Activated CD4-positive, alpha-beta T cell treated with anti-CD3 and anti-CD28 coated beads for 36 hours (primary cell): ENCODE results near the gene SLC2A13. TPM values are rescaled to one million over a fixed set of nuclear protein-coding genes. Genes with fewer than 3 reads are reported as not detected.
"Not testable (repeated sequence)": the region's sequence is repeated elsewhere in the genome, so short reads cannot be mapped to it uniquely, and the experiment has no call there.

Source experiments
- ATAC-seq: fragments of 200-7000 bp; cut with Tn5 transposase; one replicate; pipeline ENCODE4 v1.10.0; 2021; ENCODE audit warnings: mild to moderate bottlenecking, moderate library complexity
- CTCF ChIA-PET: fragments of 350-600 bp; sonication (Branson Sonifier 250); formaldehyde crosslinking; loops from one replicate; lab custom pipeline; 2021; ENCODE audit warnings: antibody characterized with exemption; lab: Charles Lee
- POLR2A ChIA-PET: fragments of 350-600 bp; sonication (Branson Sonifier 250); formaldehyde crosslinking; loops from one replicate; lab custom pipeline; 2021; ENCODE audit warnings: antibody characterized with exemption, inconsistent platforms; lab: Charles Lee
- DNase-seq: peaks from one replicate; pipeline ENCODE4 v3.0.0-alpha.2; 2020
- H3K27ac Mint-ChIP-seq: one replicate; pipeline ENCODE4 v1.8.0; 2021; ENCODE audit warnings: mixed read lengths
- H3K27me3 Mint-ChIP-seq: one replicate; pipeline ENCODE4 v1.8.0; 2021; ENCODE audit warnings: mixed read lengths
- H3K36me3 Mint-ChIP-seq: one replicate; pipeline ENCODE4 v1.8.0; 2021; ENCODE audit warnings: low read depth, mixed read lengths
- H3K4me1 Mint-ChIP-seq: one replicate; pipeline ENCODE4 v1.8.0; 2021; ENCODE audit warnings: mixed read lengths
- H3K4me3 Mint-ChIP-seq: one replicate; pipeline ENCODE4 v1.8.0; 2021; ENCODE audit warnings: mild to moderate bottlenecking, moderate library complexity, mixed read lengths
- H3K9me3 Mint-ChIP-seq: one replicate; pipeline ENCODE4 v1.8.0; 2021; ENCODE audit warnings: low read depth, mixed read lengths
- intact Hi-C, 2 experiments: fragments of 100-400 bp; cut with DNase I in 1 of 2; cut with micrococcal nuclease in 1 of 2; formaldehyde crosslinking; loops; one replicate each; pipeline versions ENCODE4 v1.14.2 to v1.15.1; 2022 to 2024; cut with DNase I, micrococcal nuclease
- total RNA-seq, 2 experiments: library from RNA; stranded (reverse); gene quantifications; one replicate each; pipeline ENCODE4 v1.2.3, GENCODE V29; 2021

The SLC2A13 gene
- total RNA-seq, 2 experiments from 2014 or later = 2.3 to 3.9 TPM

GRCh38 chr12:39779768-39780340 lies 326.0 kb downstream of the SLC2A13 start:
- CTCF ChIA-PET = no interaction called here
- Mint-ChIP-seq H3K27me3 (no peaks in the 10 kb centered on the region), H3K9me3 (peaks cover 2% of the 10 kb centered on the region), H3K4me3 (no peak overlapping the region), H3K4me1 (no peaks in the 10 kb centered on the region), H3K27ac (no peak overlapping the region), H3K36me3 (no peaks in the 10 kb centered on the region)
- intact Hi-C loops = no loop called here
- POLR2A ChIA-PET = no interaction called here
- no peak for ATAC-seq
- no peak for DNase-seq

GRCh38 chr12:39777465-39777864 lies 328.4 kb downstream of the SLC2A13 start:
- Mint-ChIP-seq H3K27ac (no peak overlapping the region), H3K27me3 (no peaks in the 10 kb centered on the region), H3K4me3 (no peak overlapping the region), H3K4me1 (no peaks in the 10 kb centered on the region), H3K9me3 (peaks cover under 1% of the 10 kb centered on the region), H3K36me3 (no peaks in the 10 kb centered on the region)
- ATAC-seq = no peak
- intact Hi-C loops = no loop called here
- ChIA-PET CTCF (no interaction called here), POLR2A (no interaction called here)
- no peak for DNase-seq

GRCh38 chr12:39773266-39773665 lies 332.6 kb downstream of the SLC2A13 start:
- H3K9me3 Mint-ChIP-seq = no peaks in the 10 kb centered on the region
- no peaks in the 10 kb centered on the region for H3K4me1 Mint-ChIP-seq
- H3K4me3 Mint-ChIP-seq = no peak overlapping the region
- ChIA-PET POLR2A (no interaction called here), CTCF (interaction anchor here (0.9 kb wide), 1 partner anchor 9 kb away, joined by 4 read pairs; no protein-coding TSS in a partner anchor)
- no peaks in the 10 kb centered on the region for H3K36me3 Mint-ChIP-seq
- no peaks in the 10 kb centered on the region for H3K27me3 Mint-ChIP-seq
- DNase-seq (no peak), ATAC-seq (no peak)
- H3K27ac Mint-ChIP-seq = no peak overlapping the region
- intact Hi-C loops = no loop called here

GRCh38 chr12:39772821-39773259 lies 333.0 kb downstream of the SLC2A13 start:
- H3K4me3 Mint-ChIP-seq = no peak overlapping the region
- H3K36me3 Mint-ChIP-seq = no peaks in the 10 kb centered on the region
- H3K9me3 Mint-ChIP-seq = no peaks in the 10 kb centered on the region
- H3K27me3 Mint-ChIP-seq = no peaks in the 10 kb centered on the region
- H3K4me1 Mint-ChIP-seq = no peaks in the 10 kb centered on the region
- DNase-seq (no peak), ATAC-seq (no peak)
- no peak overlapping the region for H3K27ac Mint-ChIP-seq
- intact Hi-C loops = no loop called here
- CTCF ChIA-PET = interaction anchor here (0.9 kb wide), 1 partner anchor 8 kb away, joined by 4 read pairs; no protein-coding TSS in a partner anchor
- POLR2A ChIA-PET = no interaction called here

- no peak overlapping the region for H3K4me3 Mint-ChIP-seq
- no peaks in the 10 kb centered on the region for H3K27me3 Mint-ChIP-seq
- ATAC-seq (no peak), DNase-seq (no peak)
- intact Hi-C loops = no loop called here
- H3K27ac Mint-ChIP-seq = no peak overlapping the region
- ChIA-PET CTCF (interaction anchor here (1.5 kb wide), 1 partner anchor 220 kb away, joined by 4 read pairs; no protein-coding TSS in a partner anchor), POLR2A (no interaction called here)
- H3K36me3 Mint-ChIP-seq = no peaks in the 10 kb centered on the region
- no peaks in the 10 kb centered on the region for H3K4me1 Mint-ChIP-seq
- no peaks in the 10 kb centered on the region for H3K9me3 Mint-ChIP-seq
Measured at GRCh38 chr12:39771456-39771855, 334.4 kb downstream of the SLC2A13 start.

- no peaks in the 10 kb centered on the region for H3K9me3 Mint-ChIP-seq
- intact Hi-C loops = loop anchor here (1.0 kb wide), 2 partner anchors 225 to 342 kb away; no protein-coding TSS in a partner anchor
- ATAC-seq = no peak
- H3K36me3 Mint-ChIP-seq = no peaks in the 10 kb centered on the region
- ChIA-PET POLR2A (no interaction called here), CTCF (interaction anchor here (0.6 to 1.0 kb wide), 3 partner anchors 8 to 226 kb away, joined by 3 to 8 read pairs (median 4); no protein-coding TSS in a partner anchor)
- no peak overlapping the region for H3K4me3 Mint-ChIP-seq
- H3K27me3 Mint-ChIP-seq = no peaks in the 10 kb centered on the region
- no peak for DNase-seq
- no peak overlapping the region for H3K27ac Mint-ChIP-seq
- H3K4me1 Mint-ChIP-seq = no peaks in the 10 kb centered on the region
Measured at GRCh38 chr12:39764944-39765560, 340.8 kb downstream of the SLC2A13 start.

GRCh38 chr12:39763890-39764169 lies 342.1 kb downstream of the SLC2A13 start:
- Mint-ChIP-seq H3K4me3 (no peak overlapping the region), H3K9me3 (no peaks in the 10 kb centered on the region), H3K27ac (no peak overlapping the region), H3K4me1 (no peaks in the 10 kb centered on the region), H3K36me3 (no peaks in the 10 kb centered on the region), H3K27me3 (no peaks in the 10 kb centered on the region)
- POLR2A ChIA-PET = no interaction called here
- ATAC-seq (no peak), DNase-seq (no peak)
- intact Hi-C loops = no loop called here
- CTCF ChIA-PET = interaction anchor here (1.8 kb wide), 1 partner anchor 11 kb away, joined by 5 read pairs; no protein-coding TSS in a partner anchor

GRCh38 chr12:39763071-39763889 lies 342.6 kb downstream of the SLC2A13 start:
- DNase-seq (no peak), ATAC-seq (no peak)
- Mint-ChIP-seq H3K9me3 (no peaks in the 10 kb centered on the region), H3K4me3 (no peak overlapping the region), H3K36me3 (no peaks in the 10 kb centered on the region), H3K4me1 (no peaks in the 10 kb centered on the region), H3K27me3 (no peaks in the 10 kb centered on the region), H3K27ac (no peak overlapping the region)
- intact Hi-C loops = no loop called here
- ChIA-PET POLR2A (no interaction called here), CTCF (interaction anchor here (1.1 to 1.8 kb wide), 3 partner anchors 10 to 228 kb away, joined by 3 to 5 read pairs (median 4); no protein-coding TSS in a partner anchor)

GRCh38 chr12:39755478-39755877 lies 350.4 kb downstream of the SLC2A13 start:
- intact Hi-C loops = no loop called here
- ATAC-seq (no peak), DNase-seq (no peak)
- no peak overlapping the region for H3K4me3 Mint-ChIP-seq
- no peaks in the 10 kb centered on the region for H3K36me3 Mint-ChIP-seq
- no peaks in the 10 kb centered on the region for H3K4me1 Mint-ChIP-seq
- H3K27me3 Mint-ChIP-seq = no peaks in the 10 kb centered on the region
- no peaks in the 10 kb centered on the region for H3K9me3 Mint-ChIP-seq
- POLR2A ChIA-PET = no interaction called here
- no peak overlapping the region for H3K27ac Mint-ChIP-seq
- CTCF ChIA-PET = no interaction called here

GRCh38 chr12:39752482-39753137 lies 353.3 kb downstream of the SLC2A13 start:
- DNase-seq = no peak
- H3K4me3 Mint-ChIP-seq = no peak overlapping the region

GRCh38 chr12:39746151-39746550 lies 359.7 kb downstream of the SLC2A13 start:
- H3K27ac Mint-ChIP-seq, ATAC-seq, H3K36me3 Mint-ChIP-seq, POLR2A ChIA-PET, H3K4me1 Mint-ChIP-seq, intact Hi-C loops, H3K27me3 Mint-ChIP-seq, H3K4me3 Mint-ChIP-seq, DNase-seq, CTCF ChIA-PET: not testable (repeated sequence)
- peaks cover 10% of the 10 kb centered on the region for H3K9me3 Mint-ChIP-seq

More at GRCh38 chr12:39752482-39753137, 353.3 kb downstream of the SLC2A13 start:
- ChIA-PET POLR2A (no interaction called here), CTCF (interaction anchor here (0.8 to 1.4 kb wide), 2 partner anchors 10 to 435 kb away, joined by 3 to 5 read pairs; no protein-coding TSS in a partner anchor)
- intact Hi-C loops = no loop called here
- H3K36me3 Mint-ChIP-seq = no peaks in the 10 kb centered on the region
- H3K9me3 Mint-ChIP-seq = peaks cover 2% of the 10 kb centered on the region
- H3K4me1 Mint-ChIP-seq = no peaks in the 10 kb centered on the region
- H3K27me3 Mint-ChIP-seq = no peaks in the 10 kb centered on the region
- no peak for ATAC-seq
- no peak overlapping the region for H3K27ac Mint-ChIP-seq
